ENCODE results near the gene CLCNKA. TPM values are rescaled to one million over a fixed set of nuclear protein-coding genes. Genes with fewer than 3 reads are reported as not detected.

Gene CLCNKA
- total RNA-seq, 2 donors from 2014 or later = 0.20 TPM; not detected in 1

DNA sequence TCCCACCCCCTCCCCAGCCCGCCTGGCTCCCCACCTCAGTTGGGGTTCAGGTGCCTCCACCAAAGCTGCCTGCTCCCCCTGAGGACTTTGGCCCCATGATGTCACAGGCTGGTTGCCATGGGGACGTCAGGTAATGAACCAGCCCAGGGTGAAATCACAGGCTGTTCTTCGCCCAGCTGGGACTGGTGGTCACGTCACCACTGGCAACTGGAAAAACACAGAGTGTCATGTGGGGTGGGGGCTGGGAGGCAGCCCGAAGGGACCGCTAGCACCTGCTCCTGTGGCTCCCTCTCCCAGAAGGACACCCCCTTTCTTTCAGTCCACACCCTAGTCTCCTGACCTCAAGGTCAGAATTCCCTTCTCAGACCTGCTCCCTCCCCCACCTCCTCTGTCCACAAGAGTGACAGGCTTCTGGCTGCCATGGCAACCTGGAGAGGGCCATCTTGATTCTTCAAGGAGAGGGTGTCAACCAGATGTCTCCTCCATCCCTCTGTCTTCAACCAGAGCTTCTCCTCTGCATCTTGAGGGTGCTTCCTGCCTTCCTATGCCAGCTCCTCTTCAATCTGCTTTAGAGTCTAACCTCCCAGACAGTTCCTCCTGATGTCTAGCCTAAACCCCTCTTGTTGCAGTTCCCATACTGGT, 45.4 kb downstream of the CLCNKA start:
- Histone ChIP-seq H3K27ac (no peak overlapping the region), H3K4me3 (no peak overlapping the region), H3K27me3 (no peaks in the 10 kb centered on the region), H3K4me1 (peaks cover 0 to 32% of the 10 kb centered on the region in 2 donors), H3K9me3 (no peaks in the 10 kb centered on the region), H3K36me3 (no peaks in the 10 kb centered on the region)
- DNase-seq (ENCODE audit: low spot score) = no peak
- TF ChIP-seq, protein P1, sequence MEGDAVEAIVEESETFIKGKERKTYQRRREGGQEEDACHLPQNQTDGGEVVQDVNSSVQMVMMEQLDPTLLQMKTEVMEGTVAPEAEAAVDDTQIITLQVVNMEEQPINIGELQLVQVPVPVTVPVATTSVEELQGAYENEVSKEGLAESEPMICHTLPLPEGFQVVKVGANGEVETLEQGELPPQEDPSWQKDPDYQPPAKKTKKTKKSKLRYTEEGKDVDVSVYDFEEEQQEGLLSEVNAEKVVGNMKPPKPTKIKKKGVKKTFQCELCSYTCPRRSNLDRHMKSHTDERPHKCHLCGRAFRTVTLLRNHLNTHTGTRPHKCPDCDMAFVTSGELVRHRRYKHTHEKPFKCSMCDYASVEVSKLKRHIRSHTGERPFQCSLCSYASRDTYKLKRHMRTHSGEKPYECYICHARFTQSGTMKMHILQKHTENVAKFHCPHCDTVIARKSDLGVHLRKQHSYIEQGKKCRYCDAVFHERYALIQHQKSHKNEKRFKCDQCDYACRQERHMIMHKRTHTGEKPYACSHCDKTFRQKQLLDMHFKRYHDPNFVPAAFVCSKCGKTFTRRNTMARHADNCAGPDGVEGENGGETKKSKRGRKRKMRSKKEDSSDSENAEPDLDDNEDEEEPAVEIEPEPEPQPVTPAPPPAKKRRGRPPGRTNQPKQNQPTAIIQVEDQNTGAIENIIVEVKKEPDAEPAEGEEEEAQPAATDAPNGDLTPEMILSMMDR (IDR thresholded peaks at IDR 0.05) = no peak

DNA sequence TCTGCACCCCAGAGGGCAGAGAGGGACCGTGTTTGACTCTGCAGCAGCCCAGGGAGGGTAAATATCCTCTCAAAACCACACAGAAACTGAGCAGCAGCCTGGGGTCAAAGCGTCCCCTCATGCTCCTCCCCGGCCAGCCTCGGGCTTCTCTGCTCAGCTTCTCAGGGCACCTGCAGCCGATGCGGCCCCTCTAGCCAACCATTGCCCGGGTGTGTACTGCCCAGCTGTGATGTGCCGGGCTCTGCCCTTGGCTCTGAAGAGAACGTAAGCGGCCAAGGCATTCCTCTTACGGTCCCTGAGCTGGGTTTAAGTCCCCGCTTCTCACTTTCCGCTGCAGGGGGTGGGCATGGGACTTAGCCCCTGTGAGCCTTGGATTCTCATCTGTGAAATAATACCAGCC, 46.1 kb downstream of the CLCNKA start:
- Histone ChIP-seq H3K27me3 (no peaks in the 10 kb centered on the region), H3K4me1 (peaks cover 0 to 37% of the 10 kb centered on the region in 2 donors), H3K4me3 (no peak overlapping the region), H3K27ac (peak overlapping the region; percentile 34 to 56), H3K9me3 (no peaks in the 10 kb centered on the region), H3K36me3 (no peaks in the 10 kb centered on the region)
- DNase-seq (ENCODE audit: low spot score) = no peak
- TF ChIP-seq, protein P1 (IDR thresholded peaks at IDR 0.05) = no peak

DNA sequence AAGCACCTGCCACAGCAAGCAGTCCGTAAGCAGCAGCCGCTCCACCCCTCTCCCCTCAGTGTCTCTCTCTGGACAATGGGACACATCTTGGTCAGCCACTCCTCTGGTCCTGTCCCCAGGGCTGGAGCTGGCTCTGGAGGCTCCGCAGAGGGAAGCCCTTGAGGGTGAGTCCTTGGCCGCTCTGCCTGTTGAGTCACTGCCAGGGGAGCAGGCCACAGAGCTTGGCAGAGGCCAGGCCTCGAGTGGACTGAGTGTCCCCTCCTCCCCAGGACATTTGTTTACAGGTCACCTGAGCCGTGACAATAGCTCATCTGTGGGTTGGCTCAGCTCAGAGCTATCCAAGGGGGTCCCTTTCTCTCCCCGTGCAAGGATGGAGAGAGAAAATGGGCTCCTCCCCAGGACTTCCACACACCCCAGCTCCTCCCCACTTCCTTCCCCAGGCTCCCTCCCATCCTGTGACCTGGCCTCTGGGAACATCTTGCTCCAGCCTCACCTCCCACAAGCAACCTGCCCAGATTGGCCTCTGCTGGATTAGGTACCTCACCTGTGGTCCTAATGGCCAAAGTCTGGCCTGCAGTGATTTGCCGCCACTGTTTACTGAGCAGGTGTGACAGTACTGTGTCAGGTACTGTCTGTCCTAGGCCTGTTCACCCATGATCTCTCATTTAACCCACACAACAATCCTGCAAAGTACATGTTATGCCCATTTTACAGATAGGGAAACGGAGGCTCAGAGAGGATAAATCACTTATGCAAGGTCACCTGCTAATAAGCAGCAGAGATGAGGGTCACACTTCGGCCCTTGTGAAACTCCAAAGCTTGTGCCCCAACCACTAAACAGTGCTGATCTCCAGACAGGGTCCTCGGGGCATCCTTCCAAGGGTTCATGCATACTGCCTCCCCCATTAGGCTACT, 46.8 kb downstream of the CLCNKA start:
- no peaks in the 10 kb centered on the region for H3K27me3 ChIP-seq
- TF ChIP-seq, protein P1 (IDR thresholded peaks at IDR 0.05) = no peak
- H3K4me1 ChIP-seq = peaks cover 0 to 42% of the 10 kb centered on the region in 2 donors
- H3K36me3 ChIP-seq = no peaks in the 10 kb centered on the region
- H3K4me3 ChIP-seq = no peak overlapping the region
- no peaks in the 10 kb centered on the region for H3K9me3 ChIP-seq
- peak overlapping the region; percentile 34 to 56 for H3K27ac ChIP-seq
- DNase-seq (ENCODE audit: low spot score) = no peak

DNA sequence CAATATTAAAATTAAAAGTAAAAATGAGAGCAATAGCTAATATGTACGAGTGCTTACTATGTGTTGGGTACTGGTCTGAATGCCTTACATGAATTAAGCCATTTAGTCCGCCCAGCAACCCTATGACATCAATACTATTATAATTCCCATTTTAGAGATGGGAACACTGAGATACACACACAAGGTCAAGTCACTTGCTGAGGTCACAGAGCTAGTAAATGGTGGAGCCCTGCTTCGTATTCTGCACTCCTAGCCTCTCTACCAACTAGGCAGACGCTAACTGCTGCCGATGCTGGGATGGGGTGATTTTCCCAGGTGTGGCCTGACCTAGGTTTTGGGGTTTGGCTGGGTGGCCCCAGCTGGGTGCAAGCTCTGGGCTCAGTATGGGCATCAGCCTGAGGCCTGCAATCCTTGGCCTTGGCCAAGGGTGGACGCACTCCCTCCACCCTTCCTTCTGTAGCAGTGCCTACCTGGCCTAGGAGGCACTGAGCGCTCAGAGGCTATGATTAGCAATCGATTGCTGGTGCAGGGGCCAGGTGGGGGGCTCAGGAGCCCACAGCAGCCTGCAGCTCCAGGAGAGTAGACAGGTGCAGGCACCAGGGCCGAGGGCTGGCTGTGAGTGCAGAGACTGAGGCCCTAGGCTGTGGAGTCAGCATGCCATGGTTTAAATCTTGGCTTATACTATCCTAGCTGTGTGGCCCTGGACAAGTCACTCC, 49.0 kb downstream of the CLCNKA start:
- H3K9me3 ChIP-seq = no peaks in the 10 kb centered on the region
- H3K27ac ChIP-seq = no peak overlapping the region
- peaks cover 0 to 52% of the 10 kb centered on the region in 2 donors for H3K4me1 ChIP-seq
- no peaks in the 10 kb centered on the region for H3K27me3 ChIP-seq
- DNase-seq (ENCODE audit: low spot score) = no peak
- H3K36me3 ChIP-seq = no peaks in the 10 kb centered on the region
- TF ChIP-seq, protein P1 (IDR thresholded peaks at IDR 0.05) = no peak
- no peak overlapping the region for H3K4me3 ChIP-seq

DNA sequence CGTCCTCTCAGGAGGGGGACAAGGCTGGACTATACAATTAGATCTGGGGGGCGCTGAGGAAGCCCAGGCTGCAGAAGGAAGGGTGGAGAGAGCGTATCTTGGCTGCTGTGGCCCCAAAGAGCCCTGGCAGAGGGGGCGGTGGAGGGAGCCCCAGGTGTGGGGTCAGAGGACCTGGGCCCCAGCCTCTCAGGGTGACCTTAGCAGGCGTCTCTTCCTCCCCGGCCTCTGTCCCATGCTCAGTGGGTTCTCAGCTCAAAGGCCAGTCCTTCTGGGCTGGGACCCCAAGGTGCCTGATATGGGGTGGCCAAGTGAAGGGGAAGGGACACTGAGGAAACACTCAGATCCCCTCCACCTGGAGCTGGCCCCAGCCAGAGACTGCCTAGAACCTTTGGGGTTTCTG, 49.8 kb downstream of the CLCNKA start:
- Histone ChIP-seq H3K4me1 (peaks cover 0 to 60% of the 10 kb centered on the region in 2 donors), H3K4me3 (no peak overlapping the region)

More for the DNA sequence above, 49.8 kb downstream of the CLCNKA start:
- TF ChIP-seq, protein P1 (IDR thresholded peaks at IDR 0.05) = no peak
- H3K27me3 ChIP-seq = no peaks in the 10 kb centered on the region
- no peak for DNase-seq (ENCODE audit: low spot score)
- H3K9me3 ChIP-seq = no peaks in the 10 kb centered on the region
- H3K27ac ChIP-seq = no peak overlapping the region
- no peaks in the 10 kb centered on the region for H3K36me3 ChIP-seq
